GM10847 (cell line): ENCODE data around the gene NOC2L.

ENCODE experiments used
- POLR2A ChIP-seq: IDR thresholded peaks from 2 replicates; pipeline ENCODE4 v1.6.1; 2011; ENCODE audit not compliant: insufficient read length; ENCODE audit errors: extremely low read depth

The NOC2L gene

DNA sequence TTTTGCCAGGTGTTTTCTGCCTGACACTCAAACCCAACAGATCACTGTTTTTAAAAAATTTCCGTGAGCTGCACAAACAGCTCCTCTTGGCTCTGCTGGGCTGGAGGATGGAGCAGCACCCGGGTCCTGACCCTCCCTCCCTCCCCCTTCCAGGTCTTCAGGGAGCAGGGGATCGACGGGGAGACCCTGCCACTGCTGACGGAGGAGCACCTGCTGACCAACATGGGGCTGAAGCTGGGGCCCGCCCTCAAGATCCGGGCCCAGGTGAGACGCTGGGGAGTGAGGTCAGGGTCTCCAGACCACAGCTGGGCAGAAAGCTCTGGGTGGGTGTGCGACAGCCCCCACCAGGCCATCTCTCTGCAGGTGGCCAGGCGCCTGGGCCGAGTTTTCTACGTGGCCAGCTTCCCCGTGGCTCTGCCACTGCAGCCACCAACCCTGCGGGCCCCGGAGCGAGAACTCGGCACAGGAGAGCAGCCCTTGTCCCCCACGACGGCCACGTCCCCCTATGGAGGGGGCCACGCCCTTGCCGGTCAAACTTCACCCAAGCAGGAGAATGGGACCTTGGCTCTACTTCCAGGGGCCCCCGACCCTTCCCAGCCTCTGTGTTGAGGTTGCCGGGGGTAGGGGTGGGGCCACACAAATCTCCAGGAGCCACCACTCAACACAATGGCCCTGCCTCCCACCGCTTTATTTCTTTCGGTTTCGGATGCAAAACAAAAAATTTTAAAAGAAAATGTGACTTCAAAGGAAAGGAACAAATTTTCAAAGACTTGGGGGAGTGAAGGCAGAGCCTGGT is 15.3 kb downstream of the NOC2L start:
- no peak for TF ChIP-seq POLR2A

DNA sequence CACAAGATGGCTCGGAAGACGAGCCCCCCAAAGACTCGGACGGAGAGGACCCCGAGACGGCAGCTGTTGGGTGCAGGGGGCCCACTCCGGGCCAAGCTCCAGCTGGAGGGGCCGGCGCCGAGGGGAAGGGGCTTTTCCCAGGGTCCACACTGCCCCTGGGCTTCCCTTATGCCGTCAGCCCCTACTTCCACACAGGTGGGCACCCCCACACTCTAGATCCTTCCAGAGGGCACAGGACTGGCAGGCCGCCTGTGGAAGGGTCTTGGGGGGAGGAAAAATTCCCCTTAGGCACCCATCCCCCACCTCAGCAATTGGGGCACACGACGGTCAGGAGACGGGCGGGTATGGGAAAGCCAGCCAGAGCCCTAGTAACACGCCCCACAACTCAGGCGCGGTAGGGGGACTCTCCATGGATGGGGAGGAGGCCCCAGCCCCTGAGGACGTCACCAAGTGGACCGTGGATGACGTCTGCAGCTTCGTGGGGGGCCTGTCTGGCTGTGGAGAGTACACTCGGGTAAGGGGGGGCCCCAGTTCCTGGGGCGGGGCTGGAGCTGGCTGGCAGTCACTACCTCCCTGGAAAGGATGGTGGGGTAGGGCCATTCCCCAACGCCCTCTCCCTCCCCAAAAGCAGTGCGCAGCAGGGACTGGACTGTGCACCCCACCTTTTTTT is 16.1 kb downstream of the NOC2L start:
- no peak for TF ChIP-seq POLR2A

- no peak for TF ChIP-seq POLR2A
Observed at GRCh38 chr1:942411-942821, 16.6 kb downstream of the NOC2L start.

- no peak for TF ChIP-seq POLR2A
Observed at GRCh38 chr1:941588-942383, 17.3 kb downstream of the NOC2L start.

DNA sequence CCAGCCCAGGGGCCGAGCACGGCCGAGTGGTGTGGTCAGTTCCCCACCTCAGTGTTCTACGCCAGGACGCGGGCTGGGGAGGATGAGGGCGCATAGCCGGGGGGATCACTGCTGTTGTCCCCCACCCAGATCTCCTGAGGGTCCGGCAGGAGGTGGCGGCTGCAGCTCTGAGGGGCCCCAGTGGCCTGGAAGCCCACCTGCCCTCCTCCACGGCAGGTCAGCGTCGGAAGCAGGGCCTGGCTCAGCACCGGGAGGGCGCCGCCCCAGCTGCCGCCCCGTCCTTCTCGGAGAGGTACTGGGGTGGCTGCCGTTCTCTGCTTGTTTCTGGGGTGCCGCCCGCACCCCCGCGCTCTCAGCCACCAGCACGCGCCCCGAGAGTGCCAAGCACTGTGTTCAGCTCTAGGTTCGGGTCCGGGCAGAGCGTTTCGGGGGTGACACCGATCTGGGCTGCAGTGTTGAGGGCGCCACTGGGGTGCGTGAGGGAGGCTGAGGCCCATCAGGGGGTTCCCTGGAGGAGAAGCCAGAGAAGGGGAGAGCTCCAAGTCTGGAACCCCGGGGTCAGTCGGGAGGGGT is 18.0 kb downstream of the NOC2L start:
- TF ChIP-seq POLR2A: no peak

GRCh38 chr1:940107-941014 is 18.7 kb downstream of the NOC2L start:
- TF ChIP-seq POLR2A: no peak

DNA sequence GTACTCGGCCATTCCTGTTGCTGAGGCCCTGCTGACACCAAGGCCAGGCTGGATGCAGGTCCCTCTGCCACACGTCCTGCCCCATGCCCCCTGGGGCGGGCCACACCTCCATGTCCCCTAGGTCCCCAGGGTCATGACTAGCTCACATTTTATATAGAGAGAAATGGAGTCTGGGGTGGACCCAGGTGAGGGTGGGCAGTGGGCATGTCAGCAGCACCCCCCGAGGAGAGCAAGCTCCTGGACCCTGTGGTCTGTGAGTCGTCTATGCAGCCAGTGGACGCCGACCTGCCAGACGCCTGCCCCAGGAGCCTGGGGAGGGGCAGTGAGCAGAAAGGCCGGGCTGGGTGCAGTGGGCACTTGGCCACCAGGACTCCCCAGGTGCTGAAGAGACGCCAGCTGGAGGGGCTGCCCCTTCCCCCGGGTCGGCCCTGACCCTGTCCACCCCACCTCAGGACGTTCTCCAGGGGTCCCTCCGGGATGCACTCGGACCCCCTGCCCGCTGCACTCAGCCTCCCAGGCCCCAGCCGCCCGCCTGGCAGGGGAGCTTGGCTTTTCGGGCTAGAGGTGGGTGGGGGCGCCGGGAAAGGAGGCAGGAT is 19.4 kb downstream of the NOC2L start:
- no peak for TF ChIP-seq POLR2A

GRCh38 chr1:938711-939489 is 20.2 kb downstream of the NOC2L start:
- no peak for TF ChIP-seq POLR2A

DNA sequence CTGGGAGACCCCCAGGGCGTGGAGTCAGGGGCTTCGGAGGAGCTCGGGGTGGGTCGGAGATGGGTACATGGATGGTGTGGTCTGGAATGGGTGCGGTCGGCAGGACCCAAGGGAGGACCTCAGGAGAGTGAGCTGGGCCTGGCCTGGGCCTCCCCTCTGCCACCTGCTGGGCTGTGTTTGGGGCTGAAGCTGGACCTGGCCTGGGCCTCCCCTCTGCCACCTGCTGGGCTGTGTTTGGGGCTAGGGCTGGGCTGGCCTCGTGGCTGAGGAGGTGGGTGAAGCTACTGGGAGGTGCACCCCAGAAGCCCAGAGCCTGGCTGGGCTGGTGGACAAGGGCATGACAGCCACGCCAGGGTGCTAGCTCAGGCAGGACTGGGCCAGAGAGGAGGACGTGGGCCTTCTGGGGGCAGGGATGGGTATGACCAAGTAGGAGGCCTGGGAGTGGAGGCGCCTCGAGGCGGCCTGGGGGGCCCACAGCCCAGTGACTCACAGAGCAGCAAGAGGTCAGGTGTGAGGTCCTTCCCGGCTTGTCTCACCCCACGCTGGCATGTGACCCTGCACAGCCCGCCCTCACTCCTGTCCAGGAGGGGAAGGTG is 20.9 kb downstream of the NOC2L start:
- TF ChIP-seq POLR2A: no peak

GRCh38 chr1:937521-937920 is 21.5 kb downstream of the NOC2L start:
- TF ChIP-seq POLR2A: no peak

DNA sequence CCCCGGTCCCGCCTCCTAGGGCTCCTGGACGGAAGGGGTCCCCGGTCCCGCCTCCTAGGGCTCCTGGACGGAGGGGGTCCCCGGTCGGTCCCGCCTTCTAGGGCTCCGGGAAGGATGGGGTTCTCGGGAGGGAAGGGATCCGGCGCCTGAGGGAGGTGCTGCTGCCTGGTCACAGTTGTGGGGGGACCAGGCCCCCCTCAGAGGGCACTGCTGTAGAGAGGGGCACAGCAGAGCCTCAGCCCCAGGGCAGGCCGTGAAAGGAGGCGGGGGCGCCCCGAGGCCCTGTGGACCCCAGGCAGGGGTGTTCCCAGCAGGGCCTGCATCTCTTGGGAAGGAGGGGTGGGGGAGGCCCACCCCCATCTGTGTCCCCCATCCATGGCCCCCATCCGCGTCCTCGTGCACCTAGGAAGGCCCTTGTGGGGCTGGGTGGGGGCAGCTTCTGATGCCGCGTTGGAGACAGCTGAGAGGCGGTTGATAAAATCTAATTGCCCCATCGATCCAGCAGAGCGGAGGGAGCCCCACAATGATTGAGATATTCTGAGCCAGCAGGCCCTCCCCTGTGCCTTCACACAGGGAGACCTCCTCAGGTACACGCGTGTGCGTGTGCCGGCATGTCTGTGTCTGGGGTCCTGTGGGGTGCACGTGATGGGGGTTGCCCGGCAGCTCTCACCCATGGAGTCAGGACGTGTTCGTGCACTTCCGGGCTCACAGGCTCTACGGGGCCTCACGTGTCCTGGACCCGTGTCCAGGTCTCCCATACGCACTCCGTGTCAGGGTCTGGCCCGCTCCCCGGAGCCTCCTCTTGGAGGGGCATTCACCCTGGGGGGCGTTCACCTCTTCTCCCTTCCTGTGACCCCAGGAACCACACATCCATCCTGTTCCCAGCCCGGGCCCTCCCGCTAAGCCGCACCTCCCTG is 22.4 kb downstream of the NOC2L start:
- TF ChIP-seq POLR2A: no peak

DNA sequence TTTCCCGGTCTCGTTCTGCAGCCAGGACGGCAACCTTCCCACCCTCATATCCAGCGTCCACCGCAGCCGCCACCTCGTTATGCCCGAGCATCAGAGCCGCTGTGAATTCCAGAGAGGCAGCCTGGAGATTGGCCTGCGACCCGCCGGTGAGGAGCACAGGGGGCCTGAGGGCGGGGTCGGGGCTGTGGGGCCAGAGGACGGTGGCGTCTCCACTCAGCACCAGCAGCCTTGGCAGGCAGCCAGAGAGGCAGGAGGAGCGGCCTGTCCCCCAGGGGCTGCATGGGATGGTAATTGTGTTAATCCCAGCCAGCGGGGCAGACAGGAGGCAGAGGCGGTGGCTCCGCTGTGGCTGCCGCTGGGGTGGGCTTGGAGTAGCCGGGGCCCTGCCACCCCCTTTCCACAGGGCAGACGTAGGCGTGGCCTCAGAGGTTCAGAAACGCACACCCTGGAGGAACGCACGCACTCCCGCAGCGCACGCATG is 23.3 kb downstream of the NOC2L start:
- no peak for TF ChIP-seq POLR2A
